Measurements from ENCODE around the gene MID2.

Gene MID2

DNA sequence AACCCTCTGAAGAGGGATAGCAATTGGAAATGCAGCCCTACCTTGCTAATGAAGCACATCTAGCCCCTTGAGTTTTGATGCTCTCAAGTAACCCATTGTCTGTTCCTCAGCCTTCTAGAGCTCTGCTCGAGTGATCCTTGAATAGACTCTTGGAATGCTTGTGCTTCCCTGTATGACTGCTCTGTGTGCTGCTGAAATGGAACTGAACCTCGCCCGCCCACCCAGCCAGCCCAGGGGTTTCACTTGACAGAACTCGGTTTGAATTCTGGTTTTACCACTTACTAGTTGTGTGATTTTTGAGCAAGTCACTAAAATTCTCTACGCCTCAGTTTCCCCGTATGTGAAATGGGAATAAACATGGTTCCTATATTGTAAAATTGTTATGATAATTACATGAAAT lies 77.1 kb downstream of the MID2 start:
- no peak for DNase-seq (ENCODE audit: extremely low read depth, insufficient read length)
- H3K4me3 ChIP-seq (replicated peaks; ENCODE audit: low read depth, low read length), result no peak overlapping the region
- H3K36me3 ChIP-seq (ENCODE audit: control insufficient read depth, insufficient read depth, low read length), result no peaks in the 10 kb centered on the region
- TF ChIP-seq, protein P1, sequence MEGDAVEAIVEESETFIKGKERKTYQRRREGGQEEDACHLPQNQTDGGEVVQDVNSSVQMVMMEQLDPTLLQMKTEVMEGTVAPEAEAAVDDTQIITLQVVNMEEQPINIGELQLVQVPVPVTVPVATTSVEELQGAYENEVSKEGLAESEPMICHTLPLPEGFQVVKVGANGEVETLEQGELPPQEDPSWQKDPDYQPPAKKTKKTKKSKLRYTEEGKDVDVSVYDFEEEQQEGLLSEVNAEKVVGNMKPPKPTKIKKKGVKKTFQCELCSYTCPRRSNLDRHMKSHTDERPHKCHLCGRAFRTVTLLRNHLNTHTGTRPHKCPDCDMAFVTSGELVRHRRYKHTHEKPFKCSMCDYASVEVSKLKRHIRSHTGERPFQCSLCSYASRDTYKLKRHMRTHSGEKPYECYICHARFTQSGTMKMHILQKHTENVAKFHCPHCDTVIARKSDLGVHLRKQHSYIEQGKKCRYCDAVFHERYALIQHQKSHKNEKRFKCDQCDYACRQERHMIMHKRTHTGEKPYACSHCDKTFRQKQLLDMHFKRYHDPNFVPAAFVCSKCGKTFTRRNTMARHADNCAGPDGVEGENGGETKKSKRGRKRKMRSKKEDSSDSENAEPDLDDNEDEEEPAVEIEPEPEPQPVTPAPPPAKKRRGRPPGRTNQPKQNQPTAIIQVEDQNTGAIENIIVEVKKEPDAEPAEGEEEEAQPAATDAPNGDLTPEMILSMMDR (IDR thresholded peaks at IDR 0.05; ENCODE audit: insufficient read depth, low read length, poor library complexity, severe bottlenecking), result no peak
- no peaks in the 10 kb centered on the region; the same call in 1 of the 2 replicates for H3K27me3 ChIP-seq (replicated peaks; ENCODE audit: control insufficient read depth, insufficient read depth, low read length)

DNA sequence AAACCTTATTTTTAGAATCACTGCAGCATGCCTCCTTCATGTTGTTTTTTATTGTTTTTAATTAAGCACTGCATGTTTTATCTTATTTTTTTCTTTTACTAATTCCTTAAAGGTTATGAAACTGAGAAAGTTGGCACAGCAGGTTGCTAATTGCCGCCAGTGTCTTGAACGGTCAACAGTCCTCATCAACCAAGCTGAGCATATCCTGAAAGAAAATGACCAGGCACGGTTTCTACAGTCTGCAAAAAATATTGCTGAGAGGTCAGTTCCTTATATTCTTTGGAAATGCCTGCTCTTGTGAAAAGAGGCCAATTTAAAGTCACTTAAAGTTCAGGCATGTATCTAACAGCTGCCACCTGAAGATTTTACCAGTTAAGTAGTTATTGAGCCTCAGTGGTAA lies 79.7 kb downstream of the MID2 start:
- TF ChIP-seq, protein P1 (IDR thresholded peaks at IDR 0.05; ENCODE audit: insufficient read depth, low read length, poor library complexity, severe bottlenecking), result no peak
- H3K4me3 ChIP-seq (replicated peaks; ENCODE audit: low read depth, low read length), result no peak overlapping the region
- DNase-seq (ENCODE audit: extremely low read depth, insufficient read length), result no peak
- no peaks in the 10 kb centered on the region; the same call in 1 of the 2 replicates for H3K27me3 ChIP-seq (replicated peaks; ENCODE audit: control insufficient read depth, insufficient read depth, low read length)
- no peaks in the 10 kb centered on the region for H3K36me3 ChIP-seq (ENCODE audit: control insufficient read depth, insufficient read depth, low read length)

DNA sequence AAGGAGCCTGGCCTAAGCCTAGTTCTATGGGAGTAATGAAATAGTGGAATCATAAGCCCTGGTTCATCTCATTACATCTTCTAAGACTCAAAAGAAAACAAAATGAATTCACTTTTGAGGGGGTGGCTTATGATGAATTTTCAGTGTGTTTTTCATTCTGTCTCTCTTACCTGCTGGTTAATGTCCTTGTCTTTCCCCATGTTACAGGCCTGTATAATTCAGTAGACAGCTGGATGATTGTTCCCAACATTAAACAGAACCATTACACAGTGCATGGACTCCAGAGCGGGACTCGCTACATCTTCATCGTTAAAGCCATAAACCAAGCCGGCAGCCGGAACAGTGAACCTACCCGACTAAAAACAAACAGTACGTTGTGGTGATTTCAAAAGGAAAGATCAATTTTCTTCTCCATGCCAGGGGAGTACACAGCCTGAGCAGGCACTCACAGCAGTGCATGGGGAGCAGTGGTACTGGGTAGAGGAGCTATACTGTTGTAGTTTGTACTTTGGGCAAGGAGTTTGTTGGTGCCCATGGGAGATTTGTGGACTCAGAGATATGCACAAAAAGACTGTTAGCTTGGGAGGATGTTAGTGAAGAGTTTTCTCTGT lies 98.6 kb downstream of the MID2 start:
- DNase-seq (ENCODE audit: extremely low read depth, insufficient read length), result no peak
- H3K27me3 ChIP-seq (replicated peaks; ENCODE audit: control insufficient read depth, insufficient read depth, low read length), result no peaks in the 10 kb centered on the region; the same call in 1 of the 2 replicates
- H3K4me3 ChIP-seq (replicated peaks; ENCODE audit: low read depth, low read length), result no peak overlapping the region
- no peaks in the 10 kb centered on the region for H3K36me3 ChIP-seq (ENCODE audit: control insufficient read depth, insufficient read depth, low read length)
- TF ChIP-seq, protein P1 (IDR thresholded peaks at IDR 0.05; ENCODE audit: insufficient read depth, low read length, poor library complexity, severe bottlenecking), result no peak

DNA sequence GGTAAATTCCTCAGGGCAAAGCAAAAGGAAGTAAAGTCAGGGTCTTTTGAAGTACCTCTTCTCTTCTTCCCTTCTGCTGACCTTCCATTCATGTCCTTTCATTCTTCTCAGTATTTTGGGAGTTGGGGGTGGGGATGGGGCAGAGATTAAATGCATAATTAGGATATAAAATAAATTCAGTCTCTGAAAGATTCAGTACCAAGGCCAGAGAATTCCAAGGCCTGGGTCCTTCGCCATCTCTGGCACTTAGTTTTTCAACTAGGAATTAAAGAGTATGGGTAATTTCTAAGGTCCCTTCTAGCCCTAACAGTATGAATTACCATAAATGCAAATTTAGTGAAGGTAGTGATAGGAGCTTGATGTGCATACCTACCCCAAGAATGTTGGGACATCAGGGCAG lies 108.6 kb downstream of the MID2 start:
- Histone ChIP-seq H3K27me3 (replicated peaks; ENCODE audit: control insufficient read depth, insufficient read depth, low read length) (no peaks in the 10 kb centered on the region), H3K4me3 (replicated peaks; ENCODE audit: low read depth, low read length) (no peak overlapping the region), H3K36me3 (ENCODE audit: control insufficient read depth, insufficient read depth, low read length) (no peaks in the 10 kb centered on the region)
- TF ChIP-seq, protein P1 (IDR thresholded peaks at IDR 0.05; ENCODE audit: insufficient read depth, low read length, poor library complexity, severe bottlenecking), result no peak
- DNase-seq (ENCODE audit: extremely low read depth, insufficient read length), result no peak

DNA sequence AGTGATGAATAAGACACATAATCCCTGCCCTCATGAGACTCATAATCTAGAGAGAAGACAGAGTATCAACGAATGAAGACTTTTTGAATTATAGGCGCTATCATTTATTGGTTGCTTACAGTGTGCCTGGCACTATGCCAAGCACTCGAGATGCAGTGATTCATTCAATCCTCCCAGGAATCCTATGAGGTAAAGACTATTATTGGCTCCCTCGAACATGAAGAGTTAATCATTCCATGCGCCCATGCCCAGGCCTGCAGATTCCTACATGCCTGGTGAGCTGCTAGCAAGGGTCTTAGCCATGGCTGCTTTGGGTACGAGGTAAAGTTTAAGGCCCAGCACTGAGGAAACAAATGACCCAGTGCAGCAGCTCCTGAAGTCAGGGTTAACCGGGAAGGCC lies 109.5 kb downstream of the MID2 start:
- TF ChIP-seq, protein P1 (IDR thresholded peaks at IDR 0.05; ENCODE audit: insufficient read depth, low read length, poor library complexity, severe bottlenecking), result no peak
- Histone ChIP-seq H3K36me3 (ENCODE audit: control insufficient read depth, insufficient read depth, low read length) (no peaks in the 10 kb centered on the region), H3K4me3 (replicated peaks; ENCODE audit: low read depth, low read length) (no peak overlapping the region), H3K27me3 (replicated peaks; ENCODE audit: control insufficient read depth, insufficient read depth, low read length) (no peaks in the 10 kb centered on the region)
- DNase-seq (ENCODE audit: extremely low read depth, insufficient read length), result no peak

Data from GM06990 (cell line).